ENCODE results near the gene S100A3.

- TF ChIP-seq, protein P1, sequence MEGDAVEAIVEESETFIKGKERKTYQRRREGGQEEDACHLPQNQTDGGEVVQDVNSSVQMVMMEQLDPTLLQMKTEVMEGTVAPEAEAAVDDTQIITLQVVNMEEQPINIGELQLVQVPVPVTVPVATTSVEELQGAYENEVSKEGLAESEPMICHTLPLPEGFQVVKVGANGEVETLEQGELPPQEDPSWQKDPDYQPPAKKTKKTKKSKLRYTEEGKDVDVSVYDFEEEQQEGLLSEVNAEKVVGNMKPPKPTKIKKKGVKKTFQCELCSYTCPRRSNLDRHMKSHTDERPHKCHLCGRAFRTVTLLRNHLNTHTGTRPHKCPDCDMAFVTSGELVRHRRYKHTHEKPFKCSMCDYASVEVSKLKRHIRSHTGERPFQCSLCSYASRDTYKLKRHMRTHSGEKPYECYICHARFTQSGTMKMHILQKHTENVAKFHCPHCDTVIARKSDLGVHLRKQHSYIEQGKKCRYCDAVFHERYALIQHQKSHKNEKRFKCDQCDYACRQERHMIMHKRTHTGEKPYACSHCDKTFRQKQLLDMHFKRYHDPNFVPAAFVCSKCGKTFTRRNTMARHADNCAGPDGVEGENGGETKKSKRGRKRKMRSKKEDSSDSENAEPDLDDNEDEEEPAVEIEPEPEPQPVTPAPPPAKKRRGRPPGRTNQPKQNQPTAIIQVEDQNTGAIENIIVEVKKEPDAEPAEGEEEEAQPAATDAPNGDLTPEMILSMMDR (IDR thresholded peaks at IDR 0.05), result no peak
- TF ChIP-seq POLR2AphosphoS5 (IDR thresholded peaks at IDR 0.05; ENCODE audit: low read depth, low read length), result peak; percentile 99
Measured at GRCh38 chr1:153535242-153536011, 13.6 kb downstream of the S100A3 start, which contains the start of gene S100A6.
